T-helper 1 cell treated with Interleukin-12 subunit alpha and Interleukin-12 subunit beta and Interleukin-4 antibody, amounts not matched to agents 30 ng/mL and 1 ng/mL, for 36 hours (primary cell): Measurements from ENCODE around the gene CACNB4. TPM values are rescaled to one million over a fixed set of nuclear protein-coding genes. Genes with fewer than 3 reads are reported as not detected.

Experiments
- intact Hi-C: fragments of 100-400 bp; cut with micrococcal nuclease; formaldehyde crosslinking; loops from one replicate; pipeline ENCODE4 v1.15.1; 2024
- total RNA-seq: library from RNA; stranded (reverse); gene quantifications from 2 replicates; pipeline ENCODE4 v1.2.3, GENCODE V29; 2022

The CACNB4 gene
- total RNA-seq, 1 donor from 2014 or later: 0.44 TPM

- intact Hi-C loops: no loop called here
Measured at GRCh38 chr2:151860613-151861146, 238.2 kb downstream of the CACNB4 start.

- intact Hi-C loops: no loop called here
Measured at GRCh38 chr2:151860210-151860609, 238.6 kb downstream of the CACNB4 start.

GRCh38 chr2:151857650-151858049 is 241.2 kb downstream of the CACNB4 start:
- intact Hi-C loops: no loop called here

- intact Hi-C loops: no loop called here
Measured at GRCh38 chr2:151855111-151855510, 243.7 kb downstream of the CACNB4 start.

- intact Hi-C loops: no loop called here
Measured at GRCh38 chr2:151853070-151853758, 245.6 kb downstream of the CACNB4 start.

GRCh38 chr2:151852260-151853069 is 246.4 kb downstream of the CACNB4 start:
- intact Hi-C loops: no loop called here

GRCh38 chr2:151851761-151852160 is 247.1 kb downstream of the CACNB4 start:
- intact Hi-C loops: no loop called here

- intact Hi-C loops: no loop called here
Measured at GRCh38 chr2:151849413-151850010, 249.3 kb downstream of the CACNB4 start.

GRCh38 chr2:151845884-151846283 is 253.0 kb downstream of the CACNB4 start:
- intact Hi-C loops: no loop called here

- intact Hi-C loops: no loop called here
Measured at GRCh38 chr2:151845481-151845880, 253.4 kb downstream of the CACNB4 start.

GRCh38 chr2:151844211-151844896 is 254.5 kb downstream of the CACNB4 start:
- intact Hi-C loops: no loop called here

- intact Hi-C loops: no loop called here
Measured at GRCh38 chr2:151843691-151844061, 255.2 kb downstream of the CACNB4 start.

- intact Hi-C loops: no loop called here
Measured at GRCh38 chr2:151842830-151843690, 255.8 kb downstream of the CACNB4 start.

GRCh38 chr2:151841047-151841424 is 257.8 kb downstream of the CACNB4 start:
- intact Hi-C loops: no loop called here

GRCh38 chr2:151840216-151841046 is 258.4 kb downstream of the CACNB4 start:
- intact Hi-C loops: no loop called here

GRCh38 chr2:151837926-151838325 is 260.9 kb downstream of the CACNB4 start:
- intact Hi-C loops: no loop called here

- intact Hi-C loops: no loop called here
Measured at GRCh38 chr2:151833984-151834383, 264.9 kb downstream of the CACNB4 start.

GRCh38 chr2:151830961-151831360 is 267.9 kb downstream of the CACNB4 start:
- intact Hi-C loops: no loop called here

GRCh38 chr2:151828890-151829324 is 269.9 kb downstream of the CACNB4 start:
- intact Hi-C loops: loop anchor here (1.0 to 10.0 kb wide), 13 partner anchors 21 to 888 kb away; partner anchors contain the start of genes FMNL2, PRPF40A, RBM43 and RIF1
